HCEC 1CT (cell line): ENCODE measurements around the gene RO60.
A peak's percentile ranks its signal among the peaks of the same experiment; 100 is the strongest.

Experiments
- DNase-seq: peaks from one replicate; pipeline ENCODE4 v3.0.0-alpha.2; 2017

RO60 gene

GRCh38 chr1:193062698-193063463 lies 3.5 kb downstream of the RO60 start:
- DNase-seq: peak; percentile 6

GRCh38 chr1:193065954-193066353 lies 6.5 kb downstream of the RO60 start:
- no peak for DNase-seq

GRCh38 chr1:193066606-193067005 lies 7.2 kb downstream of the RO60 start:
- no peak for DNase-seq

- DNase-seq: no peak
These were observed 8.6 kb downstream of the RO60 start for GRCh38 chr1:193068013-193068412.

DNA sequence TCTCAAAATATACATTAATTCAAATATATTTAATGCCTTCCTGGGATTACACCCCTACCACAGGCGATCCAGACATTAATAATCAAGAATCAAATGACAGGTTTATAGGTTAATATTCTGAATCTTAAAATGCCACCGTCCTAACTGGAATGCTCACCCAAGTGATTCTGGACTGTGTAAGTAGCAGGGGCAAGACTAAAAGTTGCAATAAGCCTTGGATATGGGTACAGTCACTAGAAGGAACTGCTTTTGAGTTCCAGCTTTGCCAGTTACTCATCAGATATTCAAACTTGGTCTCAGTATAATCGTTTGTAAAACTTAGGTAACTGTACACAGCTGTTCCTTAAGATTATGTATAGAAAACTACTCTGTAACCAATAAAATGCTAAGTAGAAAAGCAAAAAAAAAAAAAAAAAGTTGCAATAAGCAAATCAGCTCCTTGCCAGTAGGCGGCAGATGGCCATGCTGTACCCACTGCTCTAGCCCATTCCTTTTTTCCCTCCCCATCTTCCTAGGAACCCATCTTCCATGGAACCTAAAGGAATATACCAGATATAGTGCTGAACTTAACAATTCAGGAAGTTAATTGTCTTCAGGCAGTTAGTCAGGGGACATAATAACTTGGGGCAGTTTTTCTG lies 10.5 kb downstream of the RO60 start:
- DNase-seq: peak; percentile 46

GRCh38 chr1:193070386-193070753 lies 11.0 kb downstream of the RO60 start:
- DNase-seq: no peak

- DNase-seq: no peak
These were observed 11.5 kb downstream of the RO60 start for GRCh38 chr1:193070942-193071341.

DNA sequence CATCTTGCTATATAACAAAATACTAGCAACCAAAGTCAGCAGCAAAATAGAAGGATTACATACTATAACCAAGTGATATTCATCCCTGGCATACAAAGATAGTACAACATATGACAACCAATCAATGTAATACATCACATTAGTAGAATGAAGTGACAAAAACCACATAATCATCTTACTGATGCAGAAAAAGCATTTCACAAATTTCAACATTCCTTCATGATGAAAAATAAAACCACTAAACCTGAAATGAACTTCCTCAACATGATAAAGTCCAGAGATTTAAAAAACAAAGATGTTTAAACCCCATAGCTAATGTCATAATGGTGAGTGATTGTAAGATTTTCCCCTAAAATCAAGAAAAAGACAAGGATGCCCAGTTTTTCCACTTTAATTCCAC lies 18.6 kb downstream of the RO60 start:
- peak; percentile 17 for DNase-seq

- no peak for DNase-seq
These were observed 19.8 kb downstream of the RO60 start for GRCh38 chr1:193079187-193079586.

GRCh38 chr1:193083365-193084088 lies 24.1 kb downstream of the RO60 start:
- no peak for DNase-seq

GRCh38 chr1:193085263-193085662 lies 25.9 kb downstream of the RO60 start:
- DNase-seq: no peak

- no peak for DNase-seq
These were observed 26.9 kb downstream of the RO60 start for GRCh38 chr1:193086342-193086741.

DNA sequence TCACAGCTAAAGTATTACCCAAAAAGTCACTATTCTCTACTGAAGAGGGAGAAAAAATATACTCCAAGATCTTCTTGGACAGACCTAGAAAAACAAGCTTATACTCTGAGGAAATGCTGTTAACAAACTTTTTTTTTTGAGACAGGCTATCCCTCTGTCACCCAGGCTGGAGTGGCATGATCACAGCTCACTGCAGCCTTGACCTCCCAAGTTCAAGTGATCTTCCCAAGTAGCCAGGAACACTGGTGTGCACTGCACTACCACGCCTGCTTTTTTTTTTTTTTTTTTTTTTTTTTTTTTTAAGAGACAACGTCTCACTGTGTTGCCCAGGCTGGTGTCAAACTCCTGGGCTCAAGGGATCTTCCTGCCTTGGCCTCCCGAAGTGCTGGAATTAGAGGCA lies 28.5 kb downstream of the RO60 start:
- no peak for DNase-seq

DNA sequence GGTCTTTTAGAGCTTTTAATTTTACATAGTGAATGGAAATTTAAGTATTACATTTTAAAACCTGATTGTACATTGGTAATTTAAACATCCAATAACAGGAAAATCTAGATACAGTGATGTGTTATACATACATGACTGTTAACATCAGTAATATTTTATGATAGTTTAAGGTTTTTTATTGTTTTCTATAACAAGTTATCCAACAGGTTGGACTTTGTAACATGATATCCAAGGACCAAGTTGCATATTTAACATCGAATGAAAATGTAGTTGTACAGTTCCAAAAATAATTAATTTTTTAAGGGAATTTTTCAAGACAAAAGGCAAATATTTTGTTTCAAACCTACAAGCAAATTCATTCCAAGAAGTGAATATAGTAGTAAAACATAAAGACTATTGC lies 31.5 kb downstream of the RO60 start:
- DNase-seq: no peak

DNA sequence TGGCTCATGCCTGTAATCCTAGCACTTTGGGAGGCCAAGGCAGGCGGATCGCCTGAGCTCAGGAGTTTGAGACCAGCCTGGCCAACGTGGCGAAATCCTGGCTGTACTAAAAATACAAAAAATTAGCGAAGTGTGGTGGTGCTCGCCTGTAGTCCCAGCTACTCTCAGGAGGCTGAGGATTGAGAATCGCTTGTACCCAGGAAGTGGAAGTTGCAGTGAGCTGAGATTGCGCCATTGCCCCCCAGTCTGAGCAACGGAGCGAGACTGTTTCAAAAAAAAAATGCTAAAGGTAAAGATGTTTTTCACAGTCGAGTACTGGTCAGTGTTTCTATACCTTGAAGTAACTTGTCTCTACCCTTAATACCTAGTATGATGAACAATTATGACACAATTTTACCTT lies 34.7 kb downstream of the RO60 start:
- DNase-seq: no peak

- DNase-seq: no peak
These were observed 43.2 kb downstream of the RO60 start for GRCh38 chr1:193102662-193103061.

- no peak for DNase-seq
These were observed 44.5 kb downstream of the RO60 start for GRCh38 chr1:193103759-193104501.

DNA sequence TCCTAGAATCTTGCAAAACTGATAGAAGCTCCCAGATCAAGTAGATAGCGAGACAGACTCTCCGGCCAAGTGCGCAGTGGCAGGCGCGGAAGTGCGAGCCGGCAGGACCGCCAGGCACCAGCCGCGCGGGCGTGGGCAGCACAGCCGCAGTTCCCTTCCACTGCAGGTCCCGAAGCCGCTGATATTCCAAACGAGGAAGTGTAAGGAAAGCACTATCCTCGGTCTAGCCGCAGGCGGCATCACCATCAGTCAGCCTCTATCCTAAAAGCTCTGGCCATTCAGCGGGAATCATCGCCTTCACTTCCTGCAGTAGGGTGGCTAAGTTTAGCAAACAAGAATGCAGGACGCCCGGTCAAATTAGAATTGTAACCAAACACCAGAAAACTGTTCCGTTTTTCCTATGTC lies 45.1 kb downstream of the RO60 start:
- DNase-seq: peak; percentile 69

GRCh38 chr1:193104907-193105820 lies 45.8 kb downstream of the RO60 start, which contains the start of gene GLRX2:
Gene GLRX2 (minus strand): TSS chr1:193105414. CDS start chr1:193105382, 32 bp downstream.
- peak; percentile 90 for DNase-seq

- DNase-seq: no peak
These were observed 46.4 kb downstream of the RO60 start for GRCh38 chr1:193105821-193106177.

DNA sequence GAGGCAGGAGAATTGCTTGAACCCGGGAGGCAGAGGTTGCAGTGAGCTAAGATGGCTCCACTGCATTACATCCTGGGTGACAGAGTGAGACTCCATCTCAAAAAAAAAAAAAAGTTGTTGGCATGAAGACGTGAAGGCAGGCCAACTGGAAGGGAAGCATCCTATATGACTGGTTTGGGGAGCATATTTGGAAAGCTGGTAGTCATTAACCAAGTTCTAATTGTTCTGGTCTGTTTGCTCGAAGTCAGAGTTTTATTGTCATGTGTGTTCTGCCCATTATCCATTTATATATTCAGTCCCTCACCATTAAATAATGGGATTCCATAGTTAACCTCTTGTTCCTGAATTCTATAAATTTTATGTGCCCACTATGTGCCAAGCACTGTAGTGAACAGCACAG lies 49.1 kb downstream of the RO60 start:
- no peak for DNase-seq
